ENCODE results near the gene HERC2. TPM values are rescaled to one million over a fixed set of nuclear protein-coding genes. Genes with fewer than 3 reads are reported as not detected.

HERC2 gene
- total and polyA plus RNA-seq, 2 donors (not counting 3 experiments of a cell fraction or from before 2014, with no cell fraction given), result 46.1 to 83.9 TPM

DNA sequence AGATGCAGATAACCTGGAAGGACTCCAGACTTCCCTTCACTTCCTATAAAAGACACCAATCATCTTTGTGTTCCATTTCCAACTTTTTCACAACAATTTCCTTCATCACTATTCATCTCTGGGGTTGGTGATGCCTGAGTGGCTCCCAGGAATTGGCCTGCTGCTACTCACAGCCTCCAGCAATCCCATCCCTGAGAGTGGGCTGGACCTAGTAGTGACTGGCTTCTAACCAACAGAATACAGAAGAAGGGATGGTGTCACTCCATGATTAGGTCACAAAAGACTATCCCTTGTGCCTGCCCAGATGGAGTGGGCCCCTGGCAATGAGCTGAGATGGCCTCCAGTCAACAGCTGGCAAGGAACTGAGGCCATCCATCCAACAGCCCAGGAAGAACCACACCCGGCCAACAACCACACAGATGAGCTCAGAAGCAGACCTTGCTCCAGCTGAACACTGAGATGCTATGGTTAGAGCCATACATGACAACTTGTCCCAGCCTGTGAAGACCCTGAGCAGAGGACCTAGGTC, 243.7 kb downstream of the HERC2 start:
- Histone ChIP-seq H4K20me1 (replicated peaks; ENCODE audit: control insufficient read depth, extremely low read depth, insufficient read depth, low read length) (no peaks in the 10 kb centered on the region), H3K4me1 (ENCODE audit: control insufficient read depth, extremely low read depth, insufficient read depth, low read length) (no peaks in the 10 kb centered on the region), H3K27ac (ENCODE audit: insufficient read depth, low read depth, low read length) (no peak overlapping the region), H3K9me1 (replicated peaks; ENCODE audit: control insufficient read depth, extremely low read depth, insufficient read depth, low read length) (no peaks in the 10 kb centered on the region), H3K79me2 (ENCODE audit: control insufficient read depth, insufficient read depth, low read length) (no peaks in the 10 kb centered on the region), H3K27me3 (ENCODE audit: control insufficient read depth in 2 of 2, insufficient read depth in 2 of 2, low read length in 2 of 2) (no peaks in the 10 kb centered on the region), H2AFZ (ENCODE audit: low read depth, low read length) (no peak overlapping the region), H3K4me2 (ENCODE audit: insufficient read depth, low read length) (no peak overlapping the region), H3K9me3 (replicated peaks; ENCODE audit: control insufficient read depth, insufficient read depth, low read length) (no peaks in the 10 kb centered on the region), H3K36me3 (ENCODE audit: control insufficient read depth in 2 of 2, extremely low read depth in 1 of 2, insufficient read depth in 2 of 2, low read length in 2 of 2) (no peaks in the 10 kb centered on the region), H3K4me3 (replicated peaks in 1 of 3; ENCODE audit: insufficient read depth in 1 of 3, low read depth in 1 of 3, low read length in 3 of 3) (no peak overlapping the region), H3K9ac (replicated peaks; ENCODE audit: extremely low read depth, insufficient read depth, low read length) (no peak overlapping the region)
- FAIRE-seq (no peak), DNase-seq (ENCODE audit: low read depth, low spot score) (no peak)
- no peak for TF ChIP-seq FOS (IDR thresholded peaks at IDR 0.05; ENCODE audit: borderline replicate concordance, insufficient read depth, low read length)
- TF ChIP-seq, protein P1, sequence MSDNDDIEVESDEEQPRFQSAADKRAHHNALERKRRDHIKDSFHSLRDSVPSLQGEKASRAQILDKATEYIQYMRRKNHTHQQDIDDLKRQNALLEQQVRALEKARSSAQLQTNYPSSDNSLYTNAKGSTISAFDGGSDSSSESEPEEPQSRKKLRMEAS (IDR thresholded peaks at IDR 0.05; ENCODE audit: insufficient read depth, insufficient read length), result no peak
- TF ChIP-seq GATA2 (IDR thresholded peaks at IDR 0.05; ENCODE audit: insufficient read depth, insufficient read length, low read depth, low read length), result no peak
- TF ChIP-seq, protein P2, sequence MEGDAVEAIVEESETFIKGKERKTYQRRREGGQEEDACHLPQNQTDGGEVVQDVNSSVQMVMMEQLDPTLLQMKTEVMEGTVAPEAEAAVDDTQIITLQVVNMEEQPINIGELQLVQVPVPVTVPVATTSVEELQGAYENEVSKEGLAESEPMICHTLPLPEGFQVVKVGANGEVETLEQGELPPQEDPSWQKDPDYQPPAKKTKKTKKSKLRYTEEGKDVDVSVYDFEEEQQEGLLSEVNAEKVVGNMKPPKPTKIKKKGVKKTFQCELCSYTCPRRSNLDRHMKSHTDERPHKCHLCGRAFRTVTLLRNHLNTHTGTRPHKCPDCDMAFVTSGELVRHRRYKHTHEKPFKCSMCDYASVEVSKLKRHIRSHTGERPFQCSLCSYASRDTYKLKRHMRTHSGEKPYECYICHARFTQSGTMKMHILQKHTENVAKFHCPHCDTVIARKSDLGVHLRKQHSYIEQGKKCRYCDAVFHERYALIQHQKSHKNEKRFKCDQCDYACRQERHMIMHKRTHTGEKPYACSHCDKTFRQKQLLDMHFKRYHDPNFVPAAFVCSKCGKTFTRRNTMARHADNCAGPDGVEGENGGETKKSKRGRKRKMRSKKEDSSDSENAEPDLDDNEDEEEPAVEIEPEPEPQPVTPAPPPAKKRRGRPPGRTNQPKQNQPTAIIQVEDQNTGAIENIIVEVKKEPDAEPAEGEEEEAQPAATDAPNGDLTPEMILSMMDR (IDR thresholded peaks at IDR 0.05; ENCODE audit: extremely low read depth in 1 of 2, insufficient read depth in 1 of 2, low read depth in 1 of 2, low read length in 2 of 2), result no peak
- no peak for TF ChIP-seq POLR2AphosphoS5 (IDR thresholded peaks at IDR 0.05; ENCODE audit: insufficient read depth, low read depth, low read length)
- TF ChIP-seq JUN (IDR thresholded peaks at IDR 0.05; ENCODE audit: borderline replicate concordance, insufficient read depth, insufficient read length, low read depth), result no peak
- TF ChIP-seq MYC (IDR thresholded peaks at IDR 0.05; ENCODE audit: low read depth, low read length), result no peak
- no peak for TF ChIP-seq EZH2 (IDR thresholded peaks at IDR 0.05; ENCODE audit: borderline replicate concordance, low read depth, low read length, severe bottlenecking)
- TF ChIP-seq POLR2A (IDR thresholded peaks at IDR 0.05; ENCODE audit: low read depth, low read length), result no peak
- intact Hi-C loops (cut with micrococcal nuclease), result no loop called here
- BruUV-seq (replicated peaks), result no TSS peak
- dilution Hi-C loops (cut with MboI; ENCODE audit: extremely low pct_ligation_motif_present, low sequenced_read_pairs), result no loop called here
- ChIA-PET POLR2A (no interaction called here), CTCF (no interaction called here)
